HG02623 (cell line): ENCODE results near the gene PRKACG.

ENCODE experiments used
- ATAC-seq: cut with Tn5 transposase; IDR thresholded peaks from one replicate; pipeline ENCODE4 v1.9.1; 2021; ENCODE audit warnings: moderate library complexity; ENCODE audit not compliant: unreplicated experiment

PRKACG gene

GRCh38 chr9:68983522-68984424, 30.1 kb downstream of the PRKACG start:
- ATAC-seq: no peak

DNA sequence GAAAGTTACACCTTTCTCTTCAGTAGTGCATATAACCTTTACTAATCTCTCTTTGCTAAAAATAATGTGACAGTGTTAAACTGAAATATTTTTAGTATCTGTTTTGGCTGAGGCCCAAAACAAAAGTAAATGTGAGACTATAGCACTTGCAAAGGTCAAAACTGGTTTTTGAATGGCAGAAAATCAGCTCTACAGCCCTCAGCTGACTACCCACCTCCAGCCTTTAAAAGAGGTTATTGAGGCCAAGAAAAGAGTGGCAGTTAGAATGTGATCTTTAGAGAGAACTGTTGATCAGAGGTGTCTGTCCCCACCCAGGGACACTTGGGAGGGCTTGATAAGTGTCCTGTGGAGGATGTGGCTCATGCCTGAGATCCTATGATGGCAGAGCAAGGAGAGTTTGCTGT, 30.9 kb downstream of the PRKACG start:
- ATAC-seq: no peak

GRCh38 chr9:68981789-68982188, 32.1 kb downstream of the PRKACG start:
- peak; percentile 49 for ATAC-seq

- no peak for ATAC-seq
Observed at GRCh38 chr9:68980341-68980914, 33.5 kb downstream of the PRKACG start.

DNA sequence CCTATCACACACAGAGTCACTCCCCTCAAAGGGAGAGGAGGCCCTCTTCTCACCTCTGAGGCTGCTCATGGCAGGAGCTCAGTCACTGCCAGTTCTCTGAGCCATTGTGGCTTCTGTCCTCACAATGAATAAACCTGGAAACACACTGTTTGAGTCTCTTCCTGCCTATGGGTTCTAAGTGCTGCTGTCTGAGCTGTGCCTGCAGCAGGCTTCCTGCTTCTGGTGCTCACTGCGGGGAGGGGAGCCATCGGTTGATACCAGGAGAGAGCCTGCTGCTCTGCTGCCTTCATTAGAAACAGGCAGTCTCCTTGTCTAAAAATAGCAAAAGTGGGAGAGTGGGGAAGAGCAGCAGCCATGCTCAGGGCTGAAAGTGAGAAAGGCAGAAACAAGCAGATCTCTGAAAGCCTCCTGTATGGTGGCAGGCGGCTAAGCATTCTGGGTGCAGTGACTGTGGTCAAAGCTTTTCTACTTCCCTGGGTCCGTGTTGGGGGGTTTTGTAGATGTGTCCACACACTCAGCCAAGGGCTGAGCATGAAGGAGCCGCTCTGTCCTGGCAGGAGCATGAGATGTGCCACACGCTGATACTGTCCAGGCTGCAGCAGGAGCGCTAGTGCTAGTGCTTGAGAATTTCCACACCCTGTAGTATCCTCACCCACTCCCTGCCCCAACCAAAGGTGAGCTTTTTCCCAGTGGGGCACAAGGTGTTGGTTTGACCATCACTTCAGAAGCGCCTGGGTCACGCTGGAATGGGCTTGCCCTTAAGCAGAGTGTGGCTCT, 34.2 kb downstream of the PRKACG start:
- ATAC-seq: no peak

DNA sequence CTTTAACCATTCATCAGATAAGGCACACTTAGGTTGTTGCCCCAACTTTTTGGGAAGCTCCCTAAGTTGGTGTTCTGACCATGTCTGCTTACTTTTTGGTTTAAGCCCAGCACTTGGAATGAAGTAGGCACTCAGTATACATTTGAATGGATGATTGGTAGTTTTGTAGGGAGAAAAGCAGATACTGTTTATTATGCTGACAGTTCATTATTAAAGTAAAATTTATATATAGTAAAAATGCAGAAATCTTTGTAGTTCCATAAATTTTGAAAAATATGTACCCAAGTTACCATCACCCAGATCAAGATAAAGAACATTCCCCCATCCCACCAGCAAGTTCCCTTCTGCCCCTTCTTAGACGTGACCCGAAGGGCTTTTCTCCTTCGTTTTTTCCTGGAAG, 35.4 kb downstream of the PRKACG start:
- no peak for ATAC-seq

DNA sequence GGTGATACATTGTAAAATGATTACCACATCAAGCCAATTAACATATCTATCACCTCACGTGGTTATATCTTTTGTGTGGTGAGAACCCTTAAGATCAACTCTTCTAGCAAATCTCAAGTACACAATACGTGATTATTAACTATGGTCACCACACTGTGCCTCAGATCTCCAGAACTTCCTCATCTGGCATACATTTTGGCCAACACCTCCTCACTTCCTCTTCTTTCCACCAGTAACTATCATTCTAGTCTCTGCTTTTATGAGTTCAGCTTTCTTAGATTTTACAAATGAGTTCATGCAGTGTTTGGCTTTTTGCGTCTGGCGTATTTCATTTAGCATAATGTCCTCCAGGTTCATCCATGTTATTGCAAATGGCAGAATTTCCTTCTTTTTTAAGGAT, 35.8 kb downstream of the PRKACG start:
- ATAC-seq: no peak

GRCh38 chr9:68975365-68976043, 38.4 kb downstream of the PRKACG start:
- ATAC-seq: no peak

DNA sequence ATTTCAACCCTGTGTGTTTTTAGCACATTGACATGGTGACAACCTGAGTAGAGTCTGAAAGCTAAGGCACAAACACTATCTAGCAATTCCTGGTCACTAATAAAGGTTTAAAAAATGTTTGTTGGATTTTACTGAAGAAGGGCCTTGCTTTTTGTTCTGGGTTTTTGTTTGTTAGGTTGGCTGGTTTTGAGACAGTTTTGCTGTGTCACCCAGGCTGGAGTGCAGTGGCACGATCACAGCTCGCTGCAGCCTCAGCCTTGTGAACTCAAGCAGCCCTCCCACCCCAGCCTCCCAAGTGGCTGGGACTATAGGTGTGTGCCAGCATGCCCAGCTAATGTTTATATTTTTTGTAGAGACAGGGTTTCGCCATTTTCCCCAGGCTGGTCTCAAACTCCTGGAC, 39.0 kb downstream of the PRKACG start:
- ATAC-seq: no peak

- peak; percentile 92 for ATAC-seq
Observed at GRCh38 chr9:68974431-68974830, 39.5 kb downstream of the PRKACG start.

DNA sequence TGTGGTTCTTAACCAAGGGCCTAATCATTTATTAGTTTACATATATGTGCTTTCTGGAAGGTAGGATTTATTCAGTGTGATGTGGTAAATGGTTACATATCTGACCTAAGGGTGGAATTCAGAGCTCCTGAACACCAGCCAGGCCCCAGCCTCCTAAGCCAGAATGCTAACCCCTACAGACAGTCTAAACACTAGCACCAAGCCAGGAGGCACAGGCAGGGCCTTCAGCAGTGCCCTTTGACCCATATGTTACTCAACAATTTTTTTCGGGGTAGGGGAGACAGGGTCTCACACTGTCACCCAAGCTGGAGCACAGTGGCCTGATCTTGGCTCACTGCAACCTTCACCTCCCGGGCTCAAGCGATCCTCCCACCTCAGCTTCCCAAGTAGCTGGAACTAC, 40.3 kb downstream of the PRKACG start:
- ATAC-seq: no peak

- ATAC-seq: no peak
Observed at GRCh38 chr9:68970151-68970550, 43.8 kb downstream of the PRKACG start.

DNA sequence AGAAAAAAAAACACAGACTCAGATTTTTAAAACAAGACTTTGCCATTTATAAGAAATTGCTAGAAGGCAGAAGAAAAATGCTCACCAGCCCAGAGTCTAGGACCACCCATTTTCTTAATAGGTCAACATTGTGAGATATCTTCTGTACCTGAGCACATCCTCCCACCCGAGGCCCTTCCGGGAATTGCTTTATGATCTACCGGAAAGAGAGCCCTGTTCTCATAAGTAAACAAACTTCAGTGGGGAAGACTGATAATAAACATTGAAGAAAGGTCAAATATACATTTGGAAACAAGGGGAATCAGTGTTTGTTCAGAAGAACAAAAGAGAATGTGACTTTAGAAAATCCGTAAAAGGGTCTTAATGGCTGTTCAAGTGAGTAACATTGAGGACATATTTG, 44.4 kb downstream of the PRKACG start:
- no peak for ATAC-seq

DNA sequence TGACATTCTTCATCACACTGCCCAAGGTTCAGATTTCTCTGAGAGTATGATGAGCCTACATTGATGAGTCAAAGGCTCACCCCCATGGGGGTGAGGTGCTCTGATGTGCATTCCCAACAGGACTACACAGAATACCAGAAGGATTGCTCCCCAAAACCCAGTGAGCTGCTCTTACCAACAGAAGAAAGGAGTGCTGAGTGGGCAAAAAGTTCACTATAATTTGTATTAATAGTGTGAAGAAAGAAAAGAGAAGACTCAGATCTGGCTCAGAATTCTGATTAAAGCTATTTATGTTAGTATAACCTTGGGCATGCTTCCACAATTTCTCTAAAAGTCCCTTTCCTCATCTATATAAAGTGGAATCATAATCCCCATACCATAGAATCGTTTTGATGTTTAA, 46.1 kb downstream of the PRKACG start:
- ATAC-seq: no peak

DNA sequence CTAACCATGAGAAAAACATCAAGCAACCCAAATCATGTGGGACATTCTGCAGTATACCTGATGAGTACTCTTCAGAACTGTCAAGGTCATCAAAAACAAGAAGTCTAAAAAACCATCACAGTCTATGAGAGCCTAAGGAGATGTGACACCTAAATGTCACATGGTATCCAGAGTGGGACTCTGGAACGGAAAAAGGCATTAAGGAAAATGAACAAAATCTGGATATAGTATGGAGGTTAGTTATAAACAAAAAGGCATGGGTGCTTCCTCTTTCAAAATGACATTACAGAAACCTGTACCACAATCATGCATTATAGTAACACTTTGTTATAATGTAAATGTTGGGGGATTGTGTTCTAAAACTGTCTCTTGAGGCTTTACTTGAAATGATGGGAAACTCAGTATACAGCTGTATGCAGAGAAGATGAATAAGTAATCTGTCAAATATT, 47.4 kb downstream of the PRKACG start:
- peak; percentile 83 for ATAC-seq

DNA sequence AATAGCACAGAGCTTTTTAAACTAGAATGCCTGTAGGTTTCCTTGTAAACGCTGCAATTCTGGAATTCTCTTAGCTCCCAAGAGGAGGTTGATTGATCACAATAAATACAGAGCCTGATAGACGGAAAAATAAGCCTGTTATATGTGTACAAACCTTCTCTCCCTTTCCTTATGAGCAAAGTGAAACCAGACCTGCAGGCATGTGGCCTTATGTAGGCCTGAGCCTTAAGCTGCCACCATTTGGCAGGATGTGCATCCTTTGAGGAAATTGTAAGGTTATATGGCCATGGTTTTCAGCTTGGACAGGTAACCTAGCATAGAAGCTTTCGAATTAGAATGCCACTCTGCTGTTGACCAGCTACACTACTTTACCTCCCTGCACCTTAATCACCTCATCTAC, 49.1 kb downstream of the PRKACG start:
- ATAC-seq: no peak

DNA sequence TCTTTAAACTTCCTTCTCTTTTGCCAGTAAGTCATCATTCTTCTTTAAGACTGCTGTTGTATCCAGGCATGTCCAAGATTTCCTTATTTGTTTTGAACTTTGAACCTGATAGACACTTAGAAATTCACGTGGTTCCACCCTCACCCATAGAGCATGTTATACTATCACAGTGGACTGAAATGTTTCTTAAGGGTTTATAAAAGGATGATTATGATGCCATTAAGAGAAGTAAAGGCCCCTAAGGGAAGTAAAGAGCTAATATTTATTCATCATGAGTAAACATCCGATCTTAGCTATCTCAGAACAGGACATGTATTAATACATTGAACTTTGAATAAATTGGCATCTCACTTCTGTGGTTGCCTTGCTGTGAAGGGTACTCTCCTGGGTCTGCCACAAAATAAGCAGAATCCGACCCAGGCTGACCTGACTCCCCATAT, 49.8 kb downstream of the PRKACG start:
- no peak for ATAC-seq

- no peak for ATAC-seq
Observed at GRCh38 chr9:68963416-68963815, 50.5 kb downstream of the PRKACG start.
